DND-41 (cell line): ENCODE data around the gene CLEC18B.
"Not testable (repeated sequence)": the region's sequence is repeated elsewhere in the genome, so short reads cannot be mapped to it uniquely, and the experiment has no call there.

ENCODE experiments used
- EZH2 ChIP-seq: IDR thresholded peaks from 3 replicates; pipeline ENCODE4 v1.6.1; 2012; ENCODE audit warnings: borderline replicate concordance, low read depth, mild to moderate bottlenecking, moderate library complexity, low read length, inconsistent platforms; ENCODE audit not compliant: severe bottlenecking
- TF ChIP-seq, protein P1 (sequence below): IDR thresholded peaks from 2 replicates; pipeline ENCODE4 v1.5.1; 2012; ENCODE audit warnings: borderline replicate concordance, low read length, moderate library complexity, mild to moderate bottlenecking; ENCODE audit not compliant: poor library complexity, severe bottlenecking; ENCODE audit errors: extremely low read depth

- TF ChIP-seq EZH2 = not testable (repeated sequence)
- TF ChIP-seq, protein P1, sequence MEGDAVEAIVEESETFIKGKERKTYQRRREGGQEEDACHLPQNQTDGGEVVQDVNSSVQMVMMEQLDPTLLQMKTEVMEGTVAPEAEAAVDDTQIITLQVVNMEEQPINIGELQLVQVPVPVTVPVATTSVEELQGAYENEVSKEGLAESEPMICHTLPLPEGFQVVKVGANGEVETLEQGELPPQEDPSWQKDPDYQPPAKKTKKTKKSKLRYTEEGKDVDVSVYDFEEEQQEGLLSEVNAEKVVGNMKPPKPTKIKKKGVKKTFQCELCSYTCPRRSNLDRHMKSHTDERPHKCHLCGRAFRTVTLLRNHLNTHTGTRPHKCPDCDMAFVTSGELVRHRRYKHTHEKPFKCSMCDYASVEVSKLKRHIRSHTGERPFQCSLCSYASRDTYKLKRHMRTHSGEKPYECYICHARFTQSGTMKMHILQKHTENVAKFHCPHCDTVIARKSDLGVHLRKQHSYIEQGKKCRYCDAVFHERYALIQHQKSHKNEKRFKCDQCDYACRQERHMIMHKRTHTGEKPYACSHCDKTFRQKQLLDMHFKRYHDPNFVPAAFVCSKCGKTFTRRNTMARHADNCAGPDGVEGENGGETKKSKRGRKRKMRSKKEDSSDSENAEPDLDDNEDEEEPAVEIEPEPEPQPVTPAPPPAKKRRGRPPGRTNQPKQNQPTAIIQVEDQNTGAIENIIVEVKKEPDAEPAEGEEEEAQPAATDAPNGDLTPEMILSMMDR = not testable (repeated sequence)
Measured at GRCh38 chr16:74367469-74368001, 53.7 kb downstream of the CLEC18B start.
